Measurements from ENCODE around the gene TRPM1.

DNA sequence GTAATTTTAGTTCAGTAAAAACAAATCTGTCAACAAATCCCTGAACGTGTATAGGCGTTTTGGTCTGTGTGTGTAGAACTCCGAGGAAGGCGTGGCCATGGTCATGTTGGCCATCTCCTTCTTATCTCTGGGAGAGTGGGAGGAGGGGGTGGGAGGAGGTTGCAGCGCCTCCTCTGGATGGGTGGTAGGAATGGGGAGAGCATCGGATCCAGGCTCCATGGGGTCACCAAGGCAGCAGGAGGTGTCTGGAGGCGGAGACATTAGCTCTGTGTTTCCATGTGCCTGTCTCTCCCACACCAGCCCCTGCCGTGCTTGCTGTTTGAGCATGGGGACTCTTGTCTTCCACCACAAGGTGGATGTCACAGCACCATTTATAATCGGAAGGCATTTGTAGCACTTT, 34.5 kb upstream of the TRPM1 start:
- TF ChIP-seq, protein P1, sequence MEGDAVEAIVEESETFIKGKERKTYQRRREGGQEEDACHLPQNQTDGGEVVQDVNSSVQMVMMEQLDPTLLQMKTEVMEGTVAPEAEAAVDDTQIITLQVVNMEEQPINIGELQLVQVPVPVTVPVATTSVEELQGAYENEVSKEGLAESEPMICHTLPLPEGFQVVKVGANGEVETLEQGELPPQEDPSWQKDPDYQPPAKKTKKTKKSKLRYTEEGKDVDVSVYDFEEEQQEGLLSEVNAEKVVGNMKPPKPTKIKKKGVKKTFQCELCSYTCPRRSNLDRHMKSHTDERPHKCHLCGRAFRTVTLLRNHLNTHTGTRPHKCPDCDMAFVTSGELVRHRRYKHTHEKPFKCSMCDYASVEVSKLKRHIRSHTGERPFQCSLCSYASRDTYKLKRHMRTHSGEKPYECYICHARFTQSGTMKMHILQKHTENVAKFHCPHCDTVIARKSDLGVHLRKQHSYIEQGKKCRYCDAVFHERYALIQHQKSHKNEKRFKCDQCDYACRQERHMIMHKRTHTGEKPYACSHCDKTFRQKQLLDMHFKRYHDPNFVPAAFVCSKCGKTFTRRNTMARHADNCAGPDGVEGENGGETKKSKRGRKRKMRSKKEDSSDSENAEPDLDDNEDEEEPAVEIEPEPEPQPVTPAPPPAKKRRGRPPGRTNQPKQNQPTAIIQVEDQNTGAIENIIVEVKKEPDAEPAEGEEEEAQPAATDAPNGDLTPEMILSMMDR (IDR thresholded peaks at IDR 0.05), result no peak
- no peak for TF ChIP-seq POLR2AphosphoS5 (IDR thresholded peaks at IDR 0.05)
